HG03442 (cell line): ENCODE results near the gene AQP10.
"Not testable (repeated sequence)": the region's sequence is repeated elsewhere in the genome, so short reads cannot be mapped to it uniquely, and the experiment has no call there.

Experiments used
- ATAC-seq: cut with Tn5 transposase; IDR thresholded peaks from one replicate; pipeline ENCODE4 v1.9.1; 2021; ENCODE audit warnings: mild to moderate bottlenecking, moderate library complexity; ENCODE audit not compliant: unreplicated experiment

Gene AQP10

GRCh38 chr1:154342836-154343472, 22.1 kb downstream of the AQP10 start:
- ATAC-seq: no peak

GRCh38 chr1:154344977-154345837, 24.3 kb downstream of the AQP10 start:
- no peak for ATAC-seq

GRCh38 chr1:154346276-154346917, 25.5 kb downstream of the AQP10 start:
- no peak for ATAC-seq

- no peak for ATAC-seq
Observed at GRCh38 chr1:154347961-154348360, 27.1 kb downstream of the AQP10 start.

DNA sequence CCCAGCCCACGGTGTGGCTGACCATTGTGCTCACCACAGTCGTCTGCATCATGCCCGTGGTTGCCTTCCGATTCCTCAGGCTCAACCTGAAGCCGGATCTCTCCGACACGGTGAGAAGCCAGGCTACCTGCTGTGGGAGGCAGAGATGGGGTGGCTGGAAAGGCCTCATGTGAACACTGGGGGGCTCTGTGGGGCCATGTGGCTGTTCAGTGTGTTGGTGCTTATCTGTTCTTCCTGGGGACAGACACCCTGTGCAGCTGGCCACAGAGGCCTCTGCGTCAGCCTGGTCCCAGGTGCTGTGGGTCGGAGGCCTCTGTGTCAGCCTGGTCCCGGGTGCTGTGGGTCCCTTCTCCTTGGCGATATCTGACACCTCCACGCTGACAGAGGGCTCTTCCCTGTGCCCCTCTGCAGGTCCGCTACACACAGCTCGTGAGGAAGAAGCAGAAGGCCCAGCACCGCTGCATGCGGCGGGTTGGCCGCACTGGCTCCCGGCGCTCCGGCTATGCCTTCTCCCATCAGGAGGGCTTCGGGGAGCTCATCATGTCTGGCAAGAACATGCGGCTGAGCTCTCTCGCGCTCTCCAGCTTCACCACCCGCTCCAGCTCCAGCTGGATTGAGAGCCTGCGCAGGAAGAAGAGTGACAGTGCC, 27.7 kb downstream of the AQP10 start:
- ATAC-seq: no peak

DNA sequence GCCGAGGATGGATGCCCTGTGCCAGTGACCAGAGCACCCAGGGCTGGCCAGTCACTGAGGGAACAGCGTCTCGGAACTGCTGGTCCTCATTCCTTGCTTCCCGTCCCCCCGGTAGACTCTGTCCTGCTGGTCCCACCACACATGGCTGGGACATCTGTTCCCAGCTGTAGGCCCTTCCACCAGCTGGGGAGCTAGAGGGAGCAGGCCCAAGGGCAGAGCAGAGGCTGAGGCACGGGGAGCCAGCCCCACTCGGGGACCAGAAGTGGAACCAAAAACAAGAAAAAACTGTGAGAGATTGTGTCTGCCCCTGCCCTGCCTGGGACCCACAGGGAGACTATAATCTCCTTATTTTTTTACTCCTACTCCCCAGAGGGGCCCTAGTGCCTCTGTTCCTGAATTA, 28.2 kb downstream of the AQP10 start:
- no peak for ATAC-seq

- no peak for ATAC-seq
Observed at GRCh38 chr1:154350383-154350782, 29.5 kb downstream of the AQP10 start.

- ATAC-seq: no peak
Observed at GRCh38 chr1:154351363-154352068, 30.6 kb downstream of the AQP10 start.

DNA sequence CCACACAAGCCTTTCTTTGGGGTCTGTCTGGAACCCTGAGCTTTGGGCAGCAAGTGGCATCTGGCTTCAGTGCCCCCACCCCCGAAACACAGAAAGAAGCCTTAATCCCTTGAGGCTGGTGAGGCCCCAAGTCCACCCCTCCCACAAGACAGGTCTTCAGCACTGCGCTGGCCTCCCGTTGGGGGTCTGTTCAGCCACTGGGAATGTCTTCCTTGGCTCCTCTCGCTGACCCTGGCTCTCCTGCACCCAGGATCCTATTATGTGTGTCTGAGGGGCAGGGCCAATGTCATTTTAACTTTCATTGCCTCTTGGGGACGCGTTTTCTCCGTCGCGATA, 31.3 kb downstream of the AQP10 start:
- ATAC-seq: no peak

DNA sequence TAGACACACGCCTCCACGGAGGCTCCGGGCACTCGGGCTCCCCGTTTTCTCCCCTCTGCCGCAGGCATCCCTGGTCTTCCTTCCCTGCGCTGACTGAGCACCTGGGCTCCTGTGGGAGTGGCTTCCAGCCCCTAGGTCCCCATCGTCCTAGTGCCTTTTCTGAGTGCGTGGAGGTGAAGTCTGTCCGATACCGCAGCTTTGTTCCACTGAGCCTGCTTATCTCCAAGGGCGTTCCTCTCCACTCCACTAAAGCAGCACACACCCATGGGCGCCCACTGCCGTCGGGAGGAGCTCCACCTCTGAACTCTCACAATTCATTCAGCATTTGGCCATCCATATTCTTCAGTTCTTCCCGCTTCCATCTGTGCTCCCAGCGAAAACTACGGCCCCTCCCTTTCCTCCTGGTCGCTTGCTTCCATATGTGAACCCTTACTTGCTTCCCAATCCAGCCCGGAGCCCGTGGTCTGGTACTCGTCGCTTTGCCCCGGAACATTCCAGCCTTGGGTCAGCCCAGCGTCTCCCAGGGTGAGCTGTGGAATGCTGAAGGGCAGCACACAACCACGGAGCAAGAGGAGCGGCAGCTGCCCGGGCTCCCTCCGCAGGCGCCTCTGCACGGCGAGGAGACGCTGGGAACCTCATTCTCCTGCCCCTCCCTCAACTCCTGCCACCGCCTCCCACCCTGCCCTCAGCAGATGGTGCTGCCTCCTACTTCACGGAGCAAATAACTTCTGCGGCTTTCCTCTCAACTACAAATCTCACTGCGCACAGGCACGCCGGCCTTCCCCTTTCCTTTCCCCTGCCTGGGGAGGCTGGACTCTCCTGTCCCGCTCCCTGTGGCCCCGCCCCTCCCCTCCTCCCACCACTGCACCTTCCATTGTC, 31.9 kb downstream of the AQP10 start:
- no peak for ATAC-seq

GRCh38 chr1:154353460-154353904, 32.6 kb downstream of the AQP10 start:
- no peak for ATAC-seq

- no peak for ATAC-seq
Observed at GRCh38 chr1:154353966-154354365, 33.1 kb downstream of the AQP10 start.

DNA sequence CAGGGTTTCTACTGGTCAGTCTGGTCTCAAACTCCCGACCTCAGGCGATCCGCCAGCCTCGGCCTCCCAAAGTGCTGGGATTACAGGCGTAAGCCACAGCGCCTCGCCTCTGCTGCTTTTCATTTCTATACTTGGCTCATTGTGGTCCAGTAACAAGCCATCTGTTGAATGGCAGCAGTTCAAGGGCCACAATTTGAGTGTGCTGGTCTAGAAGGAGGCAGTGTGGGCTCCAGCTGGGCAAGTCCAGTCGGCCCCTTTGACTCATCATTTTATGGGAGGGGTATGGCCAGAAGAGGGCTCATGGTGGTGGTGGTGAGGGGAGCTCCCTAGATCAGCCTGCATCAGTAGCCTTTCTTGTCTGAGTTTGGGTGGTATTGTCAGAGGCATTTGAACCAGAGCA, 37.6 kb downstream of the AQP10 start:
- ATAC-seq: no peak

- no peak for ATAC-seq
Observed at GRCh38 chr1:154360288-154360687, 39.4 kb downstream of the AQP10 start.

DNA sequence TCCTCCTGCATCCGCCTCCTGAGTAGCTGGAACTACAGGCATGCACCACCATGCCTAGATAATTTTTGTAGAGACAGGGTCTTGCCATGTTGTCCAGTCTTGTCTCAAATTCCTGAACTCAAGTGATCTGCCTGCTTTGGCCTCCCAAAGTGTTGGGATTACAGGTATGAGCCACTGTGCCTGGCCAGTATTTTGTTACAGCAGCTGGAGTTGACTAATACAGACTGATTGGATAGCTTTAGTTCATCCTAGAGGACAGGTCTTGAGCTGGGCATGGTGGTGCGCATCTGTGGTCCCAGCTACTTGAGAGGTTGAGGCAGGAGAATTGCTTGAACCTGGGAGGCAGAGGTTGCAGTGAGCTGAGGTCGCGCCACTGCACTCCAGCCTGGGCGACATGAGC, 40.0 kb downstream of the AQP10 start:
- not testable (repeated sequence) for ATAC-seq

GRCh38 chr1:154361357-154361756, 40.5 kb downstream of the AQP10 start:
- ATAC-seq: no peak

DNA sequence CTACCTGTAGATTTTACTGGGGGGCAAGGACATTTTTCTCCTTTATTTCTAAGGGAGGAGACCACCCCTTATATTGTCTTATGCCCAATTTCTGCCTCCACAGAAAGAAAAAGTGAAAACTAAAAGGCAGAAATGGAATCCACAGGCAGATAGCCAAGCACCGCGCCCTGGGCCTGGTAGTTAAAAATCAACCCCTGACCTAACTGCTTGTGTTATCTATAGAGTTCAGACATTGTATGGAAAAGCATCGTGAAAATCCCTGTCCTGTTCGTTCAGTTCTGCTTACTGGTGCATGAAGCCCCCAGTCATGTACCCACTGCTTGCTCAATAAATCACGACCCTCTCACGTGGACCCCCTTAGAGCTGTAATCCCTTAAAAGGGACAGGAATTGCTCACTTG, 50.5 kb downstream of the AQP10 start:
- ATAC-seq: no peak

GRCh38 chr1:154373777-154374357, 53.0 kb downstream of the AQP10 start:
- not testable (repeated sequence) for ATAC-seq
